Stomach (tissue), 9 donors: ENCODE results near the gene PTPRD. TPM values are rescaled to one million over a fixed set of nuclear protein-coding genes. Genes with fewer than 3 reads are reported as not detected.

Source experiments
- DNase-seq, 2 donors: peaks; one replicate each; pipeline versions ENCODE4 v3.0.0 to v3.0.0-alpha.2; 2013 to 2019
- H3K27ac ChIP-seq, 5 donors: fragments of 200-600 bp in 4 of 5; sonication (generic) in 4 of 5; one replicate each; pipeline ENCODE4 v1.5.1; 2013 to 2019; ENCODE audit warnings: mild to moderate bottlenecking in 1 of 5, moderate library complexity in 1 of 5
- H3K27me3 ChIP-seq, 3 donors: fragments of 200-600 bp; sonication (generic); one replicate each; pipeline ENCODE4 v1.5.1; 2017 to 2019; ENCODE audit warnings: mixed run types in 1 of 3
- H3K36me3 ChIP-seq, 4 donors: fragments of 200-600 bp; sonication (generic); 1 replicate in 3 of 4; 2 replicates in 1 of 4; pipeline ENCODE4 v1.5.1; 2016 to 2019
- H3K4me1 ChIP-seq, 4 donors: fragments of 200-600 bp; sonication (generic); one replicate each; pipeline ENCODE4 v1.5.1; 2016 to 2019
- H3K4me3 ChIP-seq, 4 donors: fragments of 200-600 bp; sonication (generic) in 3 of 4; one replicate each; pipeline ENCODE4 v1.5.1; 2016 to 2019; ENCODE audit warnings: mild to moderate bottlenecking in 1 of 4
- H3K9me3 ChIP-seq, 4 donors: fragments of 200-600 bp; sonication (generic); one replicate each; pipeline ENCODE4 v1.5.1; 2016 to 2019
- CTCF ChIP-seq, 7 experiments: fragments of 450-650 bp in 4 of 7; fragments of 200-600 bp in 3 of 7; sonication (generic) in 3 of 7; IDR thresholded peaks; one replicate each; pipeline ENCODE4 v1.5.1; 2016 to 2019; ENCODE audit warnings: antibody characterized with exemption in 7 of 7, control low read depth in 2 of 7, mild to moderate bottlenecking in 1 of 7
- EP300 ChIP-seq: sonication (generic); formaldehyde crosslinking; IDR thresholded peaks from one replicate; pipeline ENCODE4 v1.6.1; 2017; ENCODE audit warnings: antibody characterized with exemption
- POLR2A ChIP-seq, 4 donors: fragments of 450-650 bp; IDR thresholded peaks; one replicate each; pipeline ENCODE4 v1.6.1; 2016; ENCODE audit warnings: antibody characterized with exemption in 4 of 4, control low read depth in 2 of 4, mild to moderate bottlenecking in 1 of 4, moderate library complexity in 1 of 4
- POLR2AphosphoS5 ChIP-seq, 3 donors: sonication (generic); formaldehyde crosslinking; IDR thresholded peaks; one replicate each; pipeline ENCODE4 v1.6.1; 2016; ENCODE audit warnings: antibody characterized with exemption in 3 of 3
- WGBS, 5 donors: extraction: QIAGEN DNeasy Blood & Tissue Kit in 3 of 5; methylation state at CpG; one replicate each; pipeline versions ENCODE4 v1.1.5 to v1.1.7; 2013 to 2018; 5-methylcytosine and 5-hydroxymethylcytosine counted together
- intact Hi-C: fragments of 100-400 bp; cut with DNase I; formaldehyde crosslinking; loops from one replicate; pipeline ENCODE4 v1.15.1; 2023; ENCODE audit warnings: low total_unique reads
- polyA plus RNA-seq, 3 donors: library from polyadenylated mRNA; stranded (reverse); fragments of 200-250 nt; gene quantifications; one replicate each; pipeline ENCODE4 v1.2.3, GENCODE V29; 2013
- total RNA-seq, 5 donors: library from RNA; depleted of rRNA; stranded (reverse); fragments of >200 nt; gene quantifications; one replicate each; pipeline versions ENCODE4 v1.1.0 to v1.2.3, GENCODE V29; 2014 to 2016
- donor health status: healthy with polysubstance abuse.
- donor health status: Bipolar disorder and iron deficiency.
- donor health status: healthy.

PTPRD gene
- total and polyA plus RNA-seq, 8 donors = 0.12 to 53.1 (median 1.2) TPM

GRCh38 chr9:9919174-9919775 lies 693.5 kb downstream of the PTPRD start:
- Histone ChIP-seq H3K27ac (no peak overlapping the region), H3K36me3 (no peaks in the 10 kb centered on the region), H3K4me1 (no peaks in the 10 kb centered on the region), H3K9me3 (peaks cover 0 to 13% (median 11%) of the 10 kb centered on the region in 4 donors), H3K4me3 (no peak overlapping the region), H3K27me3 (no peaks in the 10 kb centered on the region)
- TF ChIP-seq POLR2A (IDR thresholded peaks at IDR 0.05) (no peak), EP300 (no peak), POLR2AphosphoS5 (IDR thresholded peaks at IDR 0.05) (no peak), CTCF (IDR thresholded peaks at IDR 0.05) (no peak)
- DNase-seq = no peak
- WGBS, 5 donors = 80 to 89% (median 84%) methylated on average over 3 of the region's 3 CpGs
- intact Hi-C loops = no loop called here

- H3K9me3 ChIP-seq = peaks cover 0 to 16% (median 11%) of the 10 kb centered on the region in 4 donors
- H3K4me1 ChIP-seq = no peaks in the 10 kb centered on the region
- H3K36me3 ChIP-seq = no peaks in the 10 kb centered on the region
- TF ChIP-seq POLR2AphosphoS5 (IDR thresholded peaks at IDR 0.05) = no peak
- no peak for TF ChIP-seq EP300
- TF ChIP-seq POLR2A (IDR thresholded peaks at IDR 0.05) = no peak
- no peak for TF ChIP-seq CTCF (IDR thresholded peaks at IDR 0.05)
- H3K27ac ChIP-seq = no peak overlapping the region
- intact Hi-C loops = no loop called here
- H3K27me3 ChIP-seq = no peaks in the 10 kb centered on the region
- no peak overlapping the region for H3K4me3 ChIP-seq
- no peak for DNase-seq
Measured at GRCh38 chr9:9917400-9917799, 695.4 kb downstream of the PTPRD start.

GRCh38 chr9:9914174-9914573 lies 698.6 kb downstream of the PTPRD start:
- Histone ChIP-seq H3K36me3 (no peaks in the 10 kb centered on the region), H3K27ac (no peak overlapping the region), H3K4me3 (no peak overlapping the region), H3K27me3 (no peaks in the 10 kb centered on the region), H3K4me1 (no peaks in the 10 kb centered on the region), H3K9me3 (peaks cover 0 to 16% (median 11%) of the 10 kb centered on the region in 4 donors)
- DNase-seq = no peak
- intact Hi-C loops = no loop called here
- 71 to 100% (median 90%) methylated on average over 3 of the region's 3 CpGs for WGBS, 5 donors
- TF ChIP-seq EP300 (no peak), CTCF (IDR thresholded peaks at IDR 0.05) (no peak), POLR2A (IDR thresholded peaks at IDR 0.05) (no peak), POLR2AphosphoS5 (IDR thresholded peaks at IDR 0.05) (no peak)

GRCh38 chr9:9913276-9913832 lies 699.4 kb downstream of the PTPRD start:
- WGBS, 5 donors = 11 to 45% (median 40%) methylated on average over 1 of the region's 1 CpG
- TF ChIP-seq EP300 (no peak), POLR2A (IDR thresholded peaks at IDR 0.05) (no peak), CTCF (IDR thresholded peaks at IDR 0.05) (no peak), POLR2AphosphoS5 (IDR thresholded peaks at IDR 0.05) (no peak)
- Histone ChIP-seq H3K27ac (no peak overlapping the region), H3K4me3 (no peak overlapping the region), H3K36me3 (no peaks in the 10 kb centered on the region), H3K27me3 (no peaks in the 10 kb centered on the region), H3K4me1 (no peaks in the 10 kb centered on the region), H3K9me3 (peaks cover 0 to 16% (median 11%) of the 10 kb centered on the region in 4 donors)
- intact Hi-C loops = no loop called here
- DNase-seq = peak in 1 of 2 donors; percentile 8
